ENCODE measurements around the gene HOXD8.

Gene HOXD8

GRCh38 chr2:176175709-176176607, 46.5 kb downstream of the HOXD8 start:
- DNase-seq (ENCODE audit: insufficient read length, low spot score) = no peak
- TF ChIP-seq CTCF (IDR thresholded peaks at IDR 0.05; ENCODE audit: insufficient read depth, missing control alignments) = no peak
- no peak for FAIRE-seq

GRCh38 chr2:176177580-176178037, 48.1 kb downstream of the HOXD8 start:
- TF ChIP-seq CTCF (IDR thresholded peaks at IDR 0.05; ENCODE audit: insufficient read depth, missing control alignments) = no peak
- FAIRE-seq (no peak), DNase-seq (ENCODE audit: insufficient read length, low spot score) (peak; percentile 37)

GRCh38 chr2:176178038-176178756, 48.7 kb downstream of the HOXD8 start:
- no peak for FAIRE-seq
- DNase-seq (ENCODE audit: insufficient read length, low spot score) = no peak
- TF ChIP-seq CTCF (IDR thresholded peaks at IDR 0.05; ENCODE audit: insufficient read depth, missing control alignments) = no peak

DNA sequence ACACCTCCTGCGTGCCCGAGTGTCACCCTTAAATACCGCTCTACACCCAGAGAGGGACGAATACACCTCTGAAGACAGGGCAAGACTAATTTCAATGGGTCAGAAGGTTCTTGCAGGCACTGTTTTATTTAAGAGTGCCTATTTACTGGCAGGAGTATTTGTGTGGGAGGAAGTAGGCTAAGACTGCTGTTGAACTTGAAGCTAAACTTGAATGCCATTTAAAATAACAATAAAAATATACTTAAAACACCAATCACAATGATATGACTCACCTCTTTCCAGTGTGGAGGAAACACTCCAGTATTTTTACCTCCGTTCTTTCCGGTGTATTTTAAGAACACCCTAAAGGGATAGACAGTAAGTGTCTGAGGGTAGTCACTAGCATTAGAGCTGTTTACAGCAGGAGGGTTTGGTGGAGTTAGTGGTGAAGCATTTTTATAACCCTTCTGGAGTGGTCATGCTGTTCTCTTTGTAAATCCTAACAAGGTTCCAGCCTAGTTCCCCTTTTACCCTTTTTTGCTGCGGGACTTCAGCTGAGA, 49.3 kb downstream of the HOXD8 start:
- FAIRE-seq = no peak
- no peak for DNase-seq (ENCODE audit: insufficient read length, low spot score)
- TF ChIP-seq CTCF (IDR thresholded peaks at IDR 0.05; ENCODE audit: insufficient read depth, missing control alignments) = no peak

DNA sequence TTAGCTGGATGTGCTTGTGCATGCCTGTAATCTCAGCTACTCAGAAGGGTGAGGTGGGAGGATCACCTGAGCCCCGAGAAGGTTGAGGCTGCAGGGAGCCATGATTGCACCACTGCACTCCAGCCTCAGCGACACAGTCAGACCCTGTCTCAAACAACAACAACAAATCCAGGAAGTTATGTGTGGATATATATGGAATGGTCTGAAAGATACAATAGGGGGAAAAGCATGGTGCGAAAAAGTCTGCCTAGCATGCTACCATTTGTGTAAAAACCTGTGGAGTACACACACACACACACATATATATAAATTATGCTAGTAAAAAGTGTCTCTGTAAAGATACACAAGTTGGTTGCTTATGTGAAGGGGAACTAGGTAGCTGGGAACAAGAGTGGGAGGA, 52.0 kb downstream of the HOXD8 start:
- FAIRE-seq (no peak), DNase-seq (ENCODE audit: insufficient read length, low spot score) (no peak)
- no peak for TF ChIP-seq CTCF (IDR thresholded peaks at IDR 0.05; ENCODE audit: insufficient read depth, missing control alignments)

Data from D721Med (cell line).